Measurements from ENCODE around the gene HDGFL2. TPM values are rescaled to one million over a fixed set of nuclear protein-coding genes. Genes with fewer than 3 reads are reported as not detected.

Gene HDGFL2
- total RNA-seq, 2 donors from 2014 or later, result 40.8 to 61.8 TPM

GRCh38 chr19:4508698-4509097, 36.6 kb downstream of the HDGFL2 start:
- Histone ChIP-seq H3K4me3 (no peak overlapping the region), H3K27ac (no peak overlapping the region), H3K27me3 (replicated peaks; ENCODE audit: insufficient read depth) (no peaks in the 10 kb centered on the region), H3K9me3 (no peaks in the 10 kb centered on the region), H3K4me1 (replicated peaks) (no peaks in the 10 kb centered on the region), H3K36me3 (no peaks in the 10 kb centered on the region)
- WGBS, result 84% methylated on average over 21 of the region's 21 CpGs
- TF ChIP-seq CTCF (IDR thresholded peaks at IDR 0.05), result no peak
- no peak for TF ChIP-seq POLR2AphosphoS5 (IDR thresholded peaks at IDR 0.05)
- no peak for TF ChIP-seq POLR2A (IDR thresholded peaks at IDR 0.05)
- DNase-seq (ENCODE audit: low spot score), result no peak
- intact Hi-C loops (cut with DNase I), result no loop called here

- no peak overlapping the region for H3K4me3 ChIP-seq
- intact Hi-C loops (cut with DNase I), result no loop called here
Observed at GRCh38 chr19:4510435-4511255, 38.5 kb downstream of the HDGFL2 start.

GRCh38 chr19:4511300-4512054, 39.4 kb downstream of the HDGFL2 start:
- Histone ChIP-seq H3K4me3 (no peak overlapping the region), H3K4me1 (replicated peaks) (no peaks in the 10 kb centered on the region), H3K27me3 (replicated peaks; ENCODE audit: insufficient read depth) (no peaks in the 10 kb centered on the region), H3K27ac (no peak overlapping the region), H3K9me3 (no peaks in the 10 kb centered on the region), H3K36me3 (no peaks in the 10 kb centered on the region)
- intact Hi-C loops (cut with DNase I), result no loop called here
- WGBS, result 83% methylated on average over 27 of the region's 27 CpGs
- no peak for DNase-seq (ENCODE audit: low spot score)
- no peak for TF ChIP-seq POLR2A (IDR thresholded peaks at IDR 0.05)
- no peak for TF ChIP-seq CTCF (IDR thresholded peaks at IDR 0.05)
- TF ChIP-seq POLR2AphosphoS5 (IDR thresholded peaks at IDR 0.05), result no peak

More at GRCh38 chr19:4510435-4511255, 38.5 kb downstream of the HDGFL2 start:
- WGBS, result 84% methylated on average over 29 of the region's 37 CpGs
- Histone ChIP-seq H3K27ac (no peak overlapping the region), H3K36me3 (no peaks in the 10 kb centered on the region), H3K27me3 (replicated peaks; ENCODE audit: insufficient read depth) (no peaks in the 10 kb centered on the region), H3K9me3 (no peaks in the 10 kb centered on the region), H3K4me1 (replicated peaks) (no peaks in the 10 kb centered on the region)
- no peak for DNase-seq (ENCODE audit: low spot score)
- TF ChIP-seq POLR2A (IDR thresholded peaks at IDR 0.05), result no peak
- no peak for TF ChIP-seq CTCF (IDR thresholded peaks at IDR 0.05)
- TF ChIP-seq POLR2AphosphoS5 (IDR thresholded peaks at IDR 0.05), result no peak

- 85% methylated on average over 17 of the region's 17 CpGs for WGBS
- TF ChIP-seq POLR2AphosphoS5 (IDR thresholded peaks at IDR 0.05) (no peak), POLR2A (IDR thresholded peaks at IDR 0.05) (no peak), CTCF (IDR thresholded peaks at IDR 0.05) (no peak)
Observed at GRCh38 chr19:4512070-4512469, 40.0 kb downstream of the HDGFL2 start.

More at GRCh38 chr19:4512070-4512469, 40.0 kb downstream of the HDGFL2 start:
- intact Hi-C loops (cut with DNase I), result no loop called here
- Histone ChIP-seq H3K27me3 (replicated peaks; ENCODE audit: insufficient read depth) (no peaks in the 10 kb centered on the region), H3K27ac (no peak overlapping the region), H3K4me3 (no peak overlapping the region), H3K4me1 (replicated peaks) (no peaks in the 10 kb centered on the region), H3K36me3 (no peaks in the 10 kb centered on the region), H3K9me3 (no peaks in the 10 kb centered on the region)
- DNase-seq (ENCODE audit: low spot score), result no peak

All from prostate gland (tissue), 2 donors.